Erythroblast (primary cell): ENCODE data around the gene MAP2K2.
"Not testable (repeated sequence)": the region's sequence is repeated elsewhere in the genome, so short reads cannot be mapped to it uniquely, and the experiment has no call there.

Experiments
- DNase-seq, 2 experiments: peaks; one replicate each; lab custom pipeline; 2025; lab: John Stamatoyannopoulos, UW
- GATA1 ChIP-seq: IDR thresholded peaks from 2 replicates; pipeline ENCODE4 v1.6.1; 2011; ENCODE audit warnings: low read depth, mild to moderate bottlenecking, control low read depth, low read length, moderate library complexity
- POLR2A ChIP-seq: IDR thresholded peaks from 2 replicates; pipeline ENCODE4 v1.6.1; 2011; ENCODE audit warnings: mild to moderate bottlenecking, low read length

The MAP2K2 gene

DNA sequence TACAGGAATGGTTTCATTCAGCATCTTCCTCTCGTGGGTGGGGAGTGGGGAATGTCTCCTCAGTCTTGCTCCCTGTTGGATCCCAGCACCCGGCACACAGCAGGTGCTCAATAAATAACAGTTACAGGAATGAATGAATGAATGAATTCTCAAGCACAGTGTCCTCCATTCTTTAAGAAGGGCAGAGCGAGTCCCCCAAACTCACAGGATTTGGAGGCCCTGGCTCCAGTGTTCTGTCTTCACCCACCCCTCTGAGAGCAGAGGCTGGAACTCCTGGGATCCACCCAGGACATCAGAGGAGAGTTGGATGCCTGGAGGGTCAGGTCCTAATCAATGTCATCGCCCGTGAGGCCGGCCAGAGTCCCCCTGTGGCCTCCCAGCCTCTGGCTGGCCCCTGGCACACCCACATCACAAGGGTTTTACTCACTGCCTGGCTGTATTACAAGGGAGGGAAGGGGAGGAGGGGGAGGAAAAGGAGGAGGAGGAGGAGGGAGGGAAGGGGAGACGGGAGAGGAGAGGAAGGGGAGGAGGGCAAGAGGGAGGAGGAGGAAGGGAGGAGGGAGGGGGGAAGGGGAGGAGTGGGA lies 20.8 kb upstream of the MAP2K2 start:
- DNase-seq: peak; percentile 59 to 70
- TF ChIP-seq GATA1: no peak

DNA sequence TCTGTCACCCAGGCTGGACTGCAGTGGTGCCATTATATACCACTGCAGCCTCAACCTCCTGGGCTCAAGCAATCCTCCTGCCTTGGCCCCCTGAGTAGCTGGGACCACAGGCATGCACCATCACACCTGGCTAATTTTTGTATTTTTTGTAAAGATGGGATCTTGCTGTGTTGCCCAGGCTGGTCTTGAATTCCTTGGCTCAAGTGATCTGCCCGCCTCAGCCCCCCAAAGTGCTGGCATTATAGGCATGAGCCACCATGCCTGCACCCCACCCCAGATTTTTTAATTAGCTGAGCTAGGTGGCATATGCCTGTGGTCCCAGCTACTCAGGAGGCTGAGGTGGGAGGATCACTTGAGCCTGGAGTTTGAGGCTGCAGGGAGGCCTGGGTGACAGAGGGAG lies 19.0 kb upstream of the MAP2K2 start:
- not testable (repeated sequence) for DNase-seq

DNA sequence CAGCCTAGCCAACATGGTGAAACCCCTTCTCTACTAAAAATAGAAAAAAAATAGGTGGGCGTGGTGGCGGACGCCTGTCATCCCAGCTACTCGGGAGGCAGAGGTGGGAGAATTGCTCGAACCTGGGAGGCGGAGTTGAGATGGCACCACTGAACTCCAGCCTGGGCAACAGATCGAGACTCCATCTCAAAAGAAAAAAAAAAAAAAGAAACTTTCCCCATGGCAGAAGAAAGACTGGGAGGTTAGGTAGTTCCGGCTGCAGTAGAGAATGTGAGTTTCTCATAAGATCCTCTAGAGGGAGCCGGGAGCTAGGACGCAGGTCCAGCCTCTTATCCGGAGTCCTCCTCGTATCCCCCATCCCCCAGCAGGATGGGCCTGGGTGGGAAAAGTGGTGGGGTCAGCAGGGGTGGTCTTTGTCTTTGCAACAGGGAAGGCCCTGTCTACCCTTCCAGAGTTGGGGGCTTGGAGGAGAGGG lies 16.4 kb upstream of the MAP2K2 start:
- TF ChIP-seq GATA1 (no peak), POLR2A (no peak)
- peak; percentile 72 to 77 for DNase-seq

DNA sequence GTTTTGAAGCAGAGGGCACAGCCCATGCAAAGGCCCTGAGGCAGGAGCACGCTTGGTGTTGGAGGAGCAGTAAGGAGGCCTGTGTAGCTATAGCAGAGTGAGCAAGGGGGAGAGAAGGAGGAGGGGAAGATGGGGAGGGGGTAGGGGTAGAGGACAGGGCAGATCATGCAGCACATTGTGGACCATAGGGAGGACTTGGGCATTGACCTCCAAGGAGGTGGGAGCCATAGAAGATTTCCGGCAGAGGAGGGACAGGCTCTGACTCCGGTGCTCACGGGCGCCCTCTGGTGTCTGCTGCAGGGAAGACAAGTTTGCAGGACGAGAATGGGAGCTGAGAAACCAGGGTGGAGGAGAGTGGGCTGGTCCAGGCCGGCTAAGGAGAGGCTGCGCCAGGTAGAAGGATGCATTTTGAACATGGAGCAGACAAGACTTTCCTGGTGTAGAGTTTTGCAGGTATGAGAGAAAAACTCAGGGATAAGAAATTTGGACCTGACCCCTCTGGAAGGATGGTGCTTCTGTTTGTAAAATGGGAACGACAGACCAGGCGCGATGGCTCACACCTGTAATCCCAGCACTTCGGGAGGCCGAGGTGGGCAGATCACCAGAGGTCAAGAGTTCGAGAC lies 15.8 kb upstream of the MAP2K2 start:
- no peak for TF ChIP-seq GATA1
- no peak for TF ChIP-seq POLR2A
- peak; percentile 80 to 90 for DNase-seq

DNA sequence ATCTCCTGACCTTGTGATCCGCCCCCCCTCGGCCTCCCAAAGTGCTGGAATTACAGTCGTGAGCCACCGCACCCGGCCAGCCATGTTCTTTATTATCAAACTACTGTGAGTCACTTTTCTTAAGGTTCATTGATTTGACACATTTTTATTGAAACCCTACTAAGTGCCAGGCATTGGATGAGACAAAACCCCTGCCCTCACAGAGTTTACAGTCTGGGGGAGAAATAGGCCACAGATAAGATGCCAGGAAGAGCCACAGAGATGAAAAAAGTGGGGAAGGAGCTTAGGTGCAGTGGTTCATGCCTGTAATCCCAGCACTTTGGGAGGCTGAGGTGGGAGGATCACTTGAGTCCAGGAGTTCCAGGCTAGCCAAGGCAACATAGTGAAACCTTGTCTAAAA lies 14.5 kb upstream of the MAP2K2 start:
- TF ChIP-seq POLR2A (no peak), GATA1 (no peak)
- DNase-seq: no peak

DNA sequence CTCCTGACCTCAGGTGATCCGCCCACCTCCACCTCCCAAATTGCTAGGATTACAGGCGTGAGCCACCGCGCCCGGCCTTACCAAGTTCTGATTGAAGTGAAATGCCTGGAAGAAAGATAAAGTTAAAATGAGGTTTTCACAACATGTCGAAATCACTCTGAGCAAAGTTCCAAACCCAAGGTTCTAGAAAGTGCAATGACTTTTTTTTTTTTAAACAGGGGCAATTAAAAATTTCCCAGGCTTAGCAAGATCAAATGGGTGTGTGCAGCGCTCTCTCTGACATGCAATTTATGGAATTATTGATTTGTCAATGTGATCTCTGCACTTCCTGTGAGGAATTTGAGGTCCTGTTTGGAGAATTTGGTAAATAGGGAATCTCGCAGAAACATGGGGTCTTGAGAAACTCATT lies 12.8 kb upstream of the MAP2K2 start:
- no peak for DNase-seq
- TF ChIP-seq GATA1: no peak
- no peak for TF ChIP-seq POLR2A

DNA sequence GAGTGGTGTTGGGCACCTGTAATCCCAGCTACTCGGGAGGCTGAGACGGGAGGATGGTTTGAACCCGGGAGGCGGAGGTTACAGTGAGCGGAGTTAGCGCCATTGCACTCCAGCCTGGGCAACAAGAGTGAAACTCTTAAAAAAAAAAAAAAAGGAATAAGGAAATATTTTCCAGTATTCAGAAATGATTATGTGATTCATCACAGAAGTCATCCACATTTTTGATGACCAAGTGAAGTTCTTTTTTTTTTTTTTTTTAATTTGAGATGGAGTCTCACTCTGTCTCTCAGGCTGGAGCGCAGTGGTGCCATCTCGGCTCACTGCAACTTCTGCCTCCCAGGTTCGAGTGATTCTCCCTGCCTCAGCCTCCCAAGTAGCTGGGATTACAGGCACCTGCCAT lies 11.5 kb upstream of the MAP2K2 start:
- not testable (repeated sequence) for DNase-seq

DNA sequence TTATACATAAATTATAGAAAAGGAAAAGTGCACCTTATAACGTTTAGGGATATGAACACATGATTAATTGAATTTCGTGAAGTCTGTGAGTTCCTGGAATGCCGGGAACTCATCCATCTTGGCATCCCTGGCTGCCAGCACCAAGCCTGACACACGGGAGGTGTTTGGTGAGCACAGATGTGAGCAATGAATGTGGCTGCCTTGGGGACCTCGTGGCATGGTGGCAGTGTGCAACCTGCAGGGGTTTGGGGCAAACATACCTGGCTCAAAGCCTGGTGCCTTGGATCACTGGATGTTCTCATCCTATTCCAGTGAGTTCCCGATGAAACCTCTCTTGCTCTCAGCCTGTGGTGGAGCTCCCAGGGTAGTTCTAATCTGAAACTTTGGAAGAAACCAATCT lies 10.4 kb upstream of the MAP2K2 start:
- TF ChIP-seq GATA1: no peak
- no peak for TF ChIP-seq POLR2A
- DNase-seq: no peak

DNA sequence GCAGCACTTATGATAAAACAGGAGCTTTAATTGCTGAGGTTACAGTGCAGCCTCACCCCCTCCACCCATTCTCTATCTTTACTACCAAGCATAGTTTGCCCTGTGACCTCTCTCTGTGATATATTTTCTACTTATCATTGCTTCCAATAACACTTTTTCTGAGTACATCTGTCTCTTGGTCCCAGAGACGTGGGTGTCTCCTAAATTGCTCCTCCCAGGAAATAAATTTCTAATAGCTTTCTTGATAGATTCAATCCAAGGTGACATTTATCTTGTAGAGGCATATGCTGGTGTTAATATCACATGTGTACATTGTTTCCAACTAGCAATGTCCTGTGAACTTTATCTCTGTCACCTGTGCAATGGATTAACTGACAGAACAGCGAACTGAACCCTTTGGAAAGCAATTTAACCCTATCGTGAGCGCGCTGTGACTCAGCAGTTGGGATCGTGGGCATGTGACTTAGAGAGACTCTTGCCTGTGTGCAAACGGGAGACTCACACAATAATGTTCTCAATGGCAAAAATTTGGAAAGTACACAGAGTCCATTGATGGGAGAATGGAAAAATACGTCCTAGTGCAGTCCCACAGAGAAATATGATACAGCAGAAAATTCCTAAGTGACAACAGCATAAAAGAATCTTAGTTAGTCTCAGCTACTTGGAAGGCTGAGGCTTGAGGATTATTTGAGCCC lies 7.0 kb upstream of the MAP2K2 start:
- peak; percentile 47 for TF ChIP-seq POLR2A
- TF ChIP-seq GATA1: peak; percentile 28
- DNase-seq: peak; percentile 87 to 93

DNA sequence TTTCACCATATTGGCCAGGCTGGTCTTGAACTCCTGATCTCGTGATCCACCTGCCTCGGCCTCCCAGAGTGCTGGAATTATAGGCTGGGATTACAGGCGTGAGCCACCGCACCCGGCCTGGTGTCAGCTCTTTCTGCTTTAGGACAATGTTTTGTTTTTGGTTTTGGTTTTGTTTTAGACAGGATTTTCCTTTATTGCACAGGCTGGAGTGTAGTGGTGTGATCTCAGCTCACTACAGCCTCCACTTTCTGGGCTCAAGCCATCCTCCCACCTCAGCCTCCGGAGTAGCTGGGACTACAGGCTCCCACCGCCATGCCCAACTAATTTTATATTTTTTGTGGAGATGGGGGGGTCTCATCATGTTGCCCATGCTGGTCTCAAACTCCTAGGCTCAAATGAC lies 5.1 kb upstream of the MAP2K2 start:
- not testable (repeated sequence) for DNase-seq

DNA sequence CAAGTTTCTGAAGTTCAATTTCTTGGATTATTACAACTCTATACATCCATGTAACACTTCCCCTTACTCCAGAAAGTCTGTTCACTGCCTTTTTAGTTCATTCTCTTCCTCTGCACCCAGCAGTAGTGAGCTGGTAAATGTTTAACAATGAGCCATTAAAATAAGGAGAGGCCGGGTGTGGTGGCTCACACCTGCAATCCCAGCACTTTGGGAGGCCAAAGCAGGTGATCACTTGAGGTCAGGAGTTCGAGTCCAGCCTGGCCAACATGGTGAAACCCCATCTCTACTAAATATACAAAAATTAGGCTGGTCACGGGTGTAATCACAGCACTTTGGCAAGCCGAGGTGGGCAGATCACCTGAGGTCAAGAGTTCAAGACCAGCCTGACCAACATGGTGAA lies 3.4 kb upstream of the MAP2K2 start:
- DNase-seq: not testable (repeated sequence)

DNA sequence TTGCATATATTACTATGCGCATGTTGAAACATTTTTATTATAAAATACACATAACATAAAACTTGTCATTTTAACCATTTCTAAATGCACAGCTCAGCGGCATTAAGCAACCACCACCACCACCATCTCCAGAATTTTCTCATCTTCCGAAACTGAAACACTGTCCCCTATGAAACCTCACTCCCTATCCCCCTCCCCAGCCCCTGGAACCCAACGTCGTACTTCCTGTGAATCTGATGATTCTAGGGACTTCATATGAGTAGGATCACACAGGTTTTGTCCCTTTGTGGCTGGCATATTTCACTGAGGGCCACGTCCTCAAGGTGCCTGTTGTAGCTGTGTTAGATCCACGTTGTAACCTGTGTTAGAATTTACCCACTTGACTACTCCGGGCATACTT lies 716 bp upstream of the MAP2K2 start:
- DNase-seq: no peak
- TF ChIP-seq GATA1: no peak
- TF ChIP-seq POLR2A: no peak

DNA sequence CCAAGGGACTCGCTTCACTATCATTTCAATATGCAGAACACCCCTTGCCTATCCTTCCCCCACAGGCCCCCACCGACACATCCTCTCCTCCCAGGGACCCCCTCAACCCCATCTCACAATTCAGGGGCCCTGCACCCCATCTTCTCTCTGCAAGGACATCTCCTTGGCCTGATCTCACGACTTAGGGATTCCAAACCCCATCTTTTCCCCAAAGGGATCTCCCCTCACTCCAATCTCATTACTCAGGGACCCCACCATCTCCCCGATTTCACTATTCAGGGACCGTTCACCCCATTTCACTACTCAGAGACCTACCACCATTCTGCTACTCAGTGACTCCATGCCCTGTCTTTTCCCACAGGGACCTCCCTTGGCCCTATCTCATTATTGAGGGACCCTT lies 1.4 kb downstream of the MAP2K2 start:
- DNase-seq: no peak

DNA sequence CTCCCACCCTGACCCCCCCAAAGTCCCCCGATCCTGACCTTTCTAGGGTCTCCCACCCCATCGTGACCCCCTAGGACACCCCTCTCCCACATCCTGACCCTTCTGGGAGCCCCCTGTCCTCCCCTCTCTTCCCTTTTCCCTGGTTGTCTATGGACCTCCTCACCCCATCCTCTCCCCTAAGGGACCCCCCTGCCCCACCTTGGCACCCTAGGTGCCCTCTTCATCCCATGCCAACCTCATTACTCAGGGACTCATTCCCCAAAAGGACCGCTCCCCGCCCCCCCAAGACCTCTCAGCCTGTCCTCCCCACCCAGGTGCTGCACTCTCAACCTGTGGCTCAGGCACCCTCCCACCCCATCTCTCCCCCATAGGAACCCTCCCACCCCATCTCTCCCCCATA lies 2.1 kb downstream of the MAP2K2 start:
- DNase-seq: no peak
- no peak for TF ChIP-seq GATA1
- TF ChIP-seq POLR2A: no peak

More for the DNA sequence above, 1.4 kb downstream of the MAP2K2 start:
- TF ChIP-seq POLR2A (no peak), GATA1 (no peak)

DNA sequence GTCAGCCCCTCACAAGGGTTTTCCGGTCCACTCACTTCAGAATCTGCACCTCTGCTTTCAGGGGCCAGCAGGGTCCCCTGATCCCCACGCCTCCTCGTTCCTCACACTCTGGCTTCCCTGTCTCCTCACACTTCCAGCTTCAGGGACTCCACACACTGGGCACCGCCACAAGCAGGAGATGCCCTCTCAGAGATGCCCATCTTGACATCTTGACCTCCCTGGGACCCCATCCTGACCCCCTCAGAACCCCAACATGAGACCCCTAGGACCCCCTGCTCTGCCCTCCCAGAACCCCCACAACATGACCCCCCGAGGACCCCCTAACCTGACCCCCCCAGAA lies 2.7 kb downstream of the MAP2K2 start:
- no peak for DNase-seq
- TF ChIP-seq GATA1: no peak
- TF ChIP-seq POLR2A: no peak
